DMS153 treated with DMSO at 0.1 percent for 48 hours (cell line): ENCODE data around the gene CEP76.
"Not testable (repeated sequence)": the region's sequence is repeated elsewhere in the genome, so short reads cannot be mapped to it uniquely, and the experiment has no call there.

Source experiments
- DNase-seq: peaks from one replicate; lab custom pipeline; 2025; ENCODE audit not compliant: unreplicated experiment; lab: John Stamatoyannopoulos, UW

The CEP76 gene

GRCh38 chr18:12645254-12645653 is 57.3 kb downstream of the CEP76 start:
- no peak for DNase-seq

GRCh38 chr18:12643756-12644155 is 58.8 kb downstream of the CEP76 start:
- not testable (repeated sequence) for DNase-seq

GRCh38 chr18:12640881-12641200 is 61.7 kb downstream of the CEP76 start:
- DNase-seq, result no peak

- no peak for DNase-seq
Observed at GRCh38 chr18:12639990-12640880, 62.3 kb downstream of the CEP76 start.

- DNase-seq, result no peak
Observed at GRCh38 chr18:12638644-12639124, 63.8 kb downstream of the CEP76 start.

GRCh38 chr18:12637901-12638643 is 64.5 kb downstream of the CEP76 start:
- no peak for DNase-seq

GRCh38 chr18:12637393-12637792 is 65.1 kb downstream of the CEP76 start:
- no peak for DNase-seq

GRCh38 chr18:12631831-12632477 is 70.6 kb downstream of the CEP76 start:
- no peak for DNase-seq

- no peak for DNase-seq
Observed at GRCh38 chr18:12630136-12630535, 72.4 kb downstream of the CEP76 start.

- no peak for DNase-seq
Observed at GRCh38 chr18:12628706-12629702, 73.5 kb downstream of the CEP76 start.

- not testable (repeated sequence) for DNase-seq
Observed at GRCh38 chr18:12627199-12627598, 75.3 kb downstream of the CEP76 start.

GRCh38 chr18:12625241-12625640 is 77.3 kb downstream of the CEP76 start:
- no peak for DNase-seq
